Fibroblast of skin of right quadriceps (primary cell): ENCODE results near the gene SH3BGRL3.
"Not testable (repeated sequence)": the region's sequence is repeated elsewhere in the genome, so short reads cannot be mapped to it uniquely, and the experiment has no call there.

Source experiments
- DNase-seq: peaks from one replicate; pipeline ENCODE4 v3.0.0-alpha.2; 2013

SH3BGRL3 gene

GRCh38 chr1:26279456-26280332, at the start of gene SH3BGRL3:
TSS of gene SH3BGRL3 (plus strand) at chr1:26280086. CDS start at chr1:26280156, 70 bp downstream.
- DNase-seq = peak; percentile 84

- not testable (repeated sequence) for DNase-seq
Measured at GRCh38 chr1:26230682-26231081, 49.2 kb upstream of the SH3BGRL3 start.

GRCh38 chr1:26233903-26234643, 45.8 kb upstream of the SH3BGRL3 start, which contains the start of gene CEP85:
TSS of gene CEP85 (plus strand) at chr1:26234200. CDS start at chr1:26239784, 5,584 bp downstream.
- peak; percentile 97 for DNase-seq

GRCh38 chr1:26234644-26235370, 45.1 kb upstream of the SH3BGRL3 start:
- DNase-seq = peak; percentile 30

GRCh38 chr1:26237230-26237966, 42.5 kb upstream of the SH3BGRL3 start:
- no peak for DNase-seq

GRCh38 chr1:26239936-26240335, 40.0 kb upstream of the SH3BGRL3 start:
- DNase-seq = no peak

GRCh38 chr1:26252718-26253117, 27.2 kb upstream of the SH3BGRL3 start:
- no peak for DNase-seq

GRCh38 chr1:26254404-26254803, 25.5 kb upstream of the SH3BGRL3 start:
- no peak for DNase-seq

GRCh38 chr1:26257222-26257621, 22.7 kb upstream of the SH3BGRL3 start:
- DNase-seq = no peak

- no peak for DNase-seq
Measured at GRCh38 chr1:26259005-26259404, 20.9 kb upstream of the SH3BGRL3 start.

GRCh38 chr1:26259578-26259977, 20.3 kb upstream of the SH3BGRL3 start:
- DNase-seq = no peak

GRCh38 chr1:26263212-26263611, 16.7 kb upstream of the SH3BGRL3 start:
- no peak for DNase-seq

- DNase-seq = no peak
Measured at GRCh38 chr1:26265405-26265804, 14.5 kb upstream of the SH3BGRL3 start.

- DNase-seq = no peak
Measured at GRCh38 chr1:26268290-26269197, 11.3 kb upstream of the SH3BGRL3 start.

GRCh38 chr1:26269198-26269550, 10.7 kb upstream of the SH3BGRL3 start:
- no peak for DNase-seq

GRCh38 chr1:26274801-26275425, 5.0 kb upstream of the SH3BGRL3 start:
- DNase-seq = peak; percentile 28

GRCh38 chr1:26275580-26276431, 4.1 kb upstream of the SH3BGRL3 start:
- peak; percentile 95 for DNase-seq

GRCh38 chr1:26276432-26276838, 3.5 kb upstream of the SH3BGRL3 start:
- no peak for DNase-seq

- no peak for DNase-seq
Measured at GRCh38 chr1:26277261-26277661, 2.6 kb upstream of the SH3BGRL3 start.

GRCh38 chr1:26277719-26278118, 2.2 kb upstream of the SH3BGRL3 start:
- no peak for DNase-seq
